Measurements from ENCODE around the gene TYR.
"Not testable (repeated sequence)": the region's sequence is repeated elsewhere in the genome, so short reads cannot be mapped to it uniquely, and the experiment has no call there.

The TYR gene

DNA sequence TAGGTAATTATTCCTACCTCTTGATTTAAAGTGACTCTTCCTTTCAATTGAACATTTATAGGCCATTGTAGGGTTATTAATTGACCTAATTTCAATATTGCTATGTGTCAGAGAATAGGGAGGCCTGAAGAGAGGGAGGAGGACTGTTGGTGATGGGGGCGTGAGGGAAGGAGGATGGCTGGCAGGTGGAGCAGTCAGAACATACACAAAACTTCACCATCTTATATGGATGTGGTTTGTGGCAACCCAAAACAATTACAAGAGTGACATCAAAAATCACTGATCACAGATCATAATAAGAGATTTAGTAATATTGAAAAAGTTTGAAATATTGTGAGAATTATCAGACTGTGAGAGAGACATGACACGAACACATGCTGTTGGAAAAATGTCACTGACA lies 95.5 kb downstream of the TYR start:
- not testable (repeated sequence) for DNase-seq

DNA sequence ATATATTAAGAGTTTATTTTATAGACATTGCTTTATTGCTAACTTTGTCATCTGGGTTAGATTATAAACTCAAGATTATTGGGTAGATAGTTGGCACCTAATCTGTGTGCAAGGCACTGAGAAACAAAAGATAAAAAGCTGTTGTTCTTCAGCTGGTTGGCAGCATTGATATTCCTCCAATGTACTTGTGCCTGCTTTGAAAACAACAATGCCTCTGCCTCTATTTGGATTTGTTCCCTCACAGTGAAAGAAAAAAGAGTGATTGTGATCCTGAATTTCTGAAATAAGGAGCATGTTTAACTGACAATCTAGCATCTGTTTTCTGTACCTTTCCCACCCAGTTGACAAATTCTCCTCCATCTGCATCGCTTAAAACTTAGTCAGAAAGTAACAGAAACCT lies 98.3 kb downstream of the TYR start:
- DNase-seq = no peak

DNA sequence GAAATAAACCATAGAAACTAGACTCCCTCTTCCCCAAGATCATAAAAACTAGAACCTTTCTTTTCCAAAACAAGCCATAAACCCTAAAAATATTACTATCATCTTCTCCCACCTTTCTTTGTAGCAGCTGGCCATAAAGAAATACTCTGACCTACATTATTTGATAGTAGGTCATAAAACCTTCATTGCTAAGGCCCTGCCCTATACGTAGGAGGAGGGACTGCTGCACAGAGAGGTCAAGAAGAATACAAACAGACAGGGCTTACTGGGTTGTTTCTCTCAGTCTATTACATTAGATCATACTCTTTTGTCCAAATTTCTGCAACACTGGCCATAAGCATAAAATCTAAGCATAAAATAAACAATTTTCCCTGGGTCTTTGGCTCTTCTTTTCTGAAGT lies 101.5 kb downstream of the TYR start:
- no peak for DNase-seq

DNA sequence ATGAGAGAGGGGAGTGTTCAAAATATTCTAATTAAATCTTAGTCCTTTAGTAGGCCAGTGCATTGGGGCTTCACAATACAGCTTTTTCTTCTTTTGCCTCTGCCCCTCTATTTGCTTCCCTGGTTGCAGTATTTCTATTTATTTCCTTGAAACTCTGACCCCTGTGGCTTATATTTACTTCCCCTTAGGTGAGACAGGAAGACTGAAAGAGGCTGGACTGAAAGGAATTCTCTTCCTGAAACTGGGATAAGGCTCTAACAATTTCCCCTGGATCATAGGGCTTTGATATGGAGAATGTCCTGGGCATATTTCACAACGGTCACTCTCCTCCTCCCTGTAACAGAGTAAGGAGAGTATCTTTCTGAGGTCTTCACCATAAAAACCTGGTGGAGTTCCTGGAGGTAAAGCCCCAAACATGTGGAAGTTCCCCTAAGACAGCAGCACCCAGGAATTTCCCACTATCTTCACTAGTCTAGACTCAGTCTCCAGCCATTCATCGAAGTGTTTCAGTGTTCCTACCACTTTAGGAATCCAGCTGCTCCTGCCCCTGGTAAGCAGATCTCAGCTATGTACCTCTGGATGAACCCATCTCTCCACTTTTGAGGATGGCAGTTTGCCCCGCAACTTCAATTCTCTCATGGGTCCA lies 103.5 kb downstream of the TYR start:
- DNase-seq = not testable (repeated sequence)

GRCh38 chr11:89286601-89287000 lies 108.9 kb downstream of the TYR start:
- DNase-seq = not testable (repeated sequence)

GRCh38 chr11:89288004-89288403 lies 110.3 kb downstream of the TYR start:
- DNase-seq = not testable (repeated sequence)

GRCh38 chr11:89293965-89294679 lies 116.4 kb downstream of the TYR start:
- DNase-seq = no peak

DNA sequence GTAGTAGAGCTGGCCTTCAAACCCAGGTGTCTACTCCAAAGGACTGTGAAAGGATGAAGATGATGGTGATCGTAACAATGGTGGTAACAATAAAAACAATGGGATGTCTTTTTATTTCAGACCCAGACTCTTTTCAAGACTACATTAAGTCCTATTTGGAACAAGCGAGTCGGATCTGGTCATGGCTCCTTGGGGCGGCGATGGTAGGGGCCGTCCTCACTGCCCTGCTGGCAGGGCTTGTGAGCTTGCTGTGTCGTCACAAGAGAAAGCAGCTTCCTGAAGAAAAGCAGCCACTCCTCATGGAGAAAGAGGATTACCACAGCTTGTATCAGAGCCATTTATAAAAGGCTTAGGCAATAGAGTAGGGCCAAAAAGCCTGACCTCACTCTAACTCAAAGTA lies 117.3 kb downstream of the TYR start:
- not testable (repeated sequence) for DNase-seq

DNA sequence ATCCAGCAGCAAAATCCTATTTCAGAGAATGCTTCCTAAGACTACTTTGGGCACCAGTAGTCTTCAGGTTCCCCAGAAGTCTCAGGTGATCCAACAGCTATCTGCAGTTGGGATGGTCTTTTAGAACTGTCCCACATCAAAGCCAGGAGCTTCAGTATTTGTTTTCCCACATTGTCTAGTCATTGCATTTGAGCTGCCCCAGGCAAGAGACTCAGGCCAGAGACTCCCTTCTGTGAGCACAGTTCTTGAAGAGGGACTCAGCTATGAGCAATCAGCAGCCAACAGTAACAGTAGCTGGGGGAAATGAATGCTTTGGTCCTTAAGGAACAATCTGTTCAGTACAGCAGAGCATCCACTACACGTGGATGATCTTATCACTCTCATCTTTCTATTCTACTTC lies 125.4 kb downstream of the TYR start:
- not testable (repeated sequence) for DNase-seq

GRCh38 chr11:89308272-89308671 lies 130.6 kb downstream of the TYR start:
- DNase-seq = not testable (repeated sequence)

DNA sequence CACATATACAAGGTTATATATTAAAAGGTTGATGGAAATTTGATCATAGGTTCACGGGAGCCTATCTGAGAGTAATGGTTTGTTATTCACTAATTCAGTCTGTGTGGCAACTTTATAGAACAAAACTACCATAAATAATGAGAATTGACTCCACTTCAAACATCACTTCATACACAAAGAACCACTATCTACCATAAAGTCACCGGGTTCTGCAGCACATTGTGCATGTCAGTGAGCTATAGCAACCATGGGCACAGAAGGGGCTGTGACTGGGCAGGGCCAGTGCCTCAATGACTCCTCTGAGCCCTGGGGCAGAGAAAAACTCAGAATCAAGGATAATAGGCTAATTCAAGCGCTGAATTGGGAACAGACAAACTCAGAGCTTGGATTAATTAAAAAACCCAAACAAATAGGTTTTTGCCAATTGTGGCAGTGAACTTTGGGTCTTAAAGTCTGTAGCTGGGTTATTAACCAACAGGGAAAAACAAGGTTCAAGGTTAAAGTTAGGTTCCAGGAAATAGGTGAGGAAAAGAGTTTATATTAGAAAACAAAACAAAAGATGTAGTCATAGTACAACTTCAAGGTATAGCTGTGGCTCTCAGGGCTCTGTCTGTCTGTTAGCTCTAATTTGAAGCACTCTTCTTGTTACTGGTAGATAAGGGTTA lies 131.8 kb downstream of the TYR start:
- not testable (repeated sequence) for DNase-seq

DNA sequence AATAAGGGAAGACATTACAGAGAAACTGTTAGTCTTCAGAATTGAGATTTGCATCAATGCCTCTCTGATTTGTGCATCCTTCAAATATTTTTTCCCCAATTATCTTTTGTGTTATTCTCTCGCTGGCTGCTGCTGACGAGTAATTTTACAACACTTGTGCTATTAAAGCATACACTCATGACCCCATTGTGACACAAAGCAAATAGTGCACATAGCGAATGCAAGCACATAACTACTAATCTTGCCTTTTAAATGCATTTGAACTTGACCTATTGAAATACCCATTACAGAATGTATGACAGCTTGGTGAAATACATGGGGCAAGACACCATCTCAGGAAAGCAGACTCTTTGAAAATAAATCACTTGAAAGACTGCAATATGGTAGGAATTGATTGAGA lies 132.9 kb downstream of the TYR start:
- DNase-seq = not testable (repeated sequence)

- no peak for DNase-seq
Measured at GRCh38 chr11:89321401-89321800, 143.7 kb downstream of the TYR start.

DNA sequence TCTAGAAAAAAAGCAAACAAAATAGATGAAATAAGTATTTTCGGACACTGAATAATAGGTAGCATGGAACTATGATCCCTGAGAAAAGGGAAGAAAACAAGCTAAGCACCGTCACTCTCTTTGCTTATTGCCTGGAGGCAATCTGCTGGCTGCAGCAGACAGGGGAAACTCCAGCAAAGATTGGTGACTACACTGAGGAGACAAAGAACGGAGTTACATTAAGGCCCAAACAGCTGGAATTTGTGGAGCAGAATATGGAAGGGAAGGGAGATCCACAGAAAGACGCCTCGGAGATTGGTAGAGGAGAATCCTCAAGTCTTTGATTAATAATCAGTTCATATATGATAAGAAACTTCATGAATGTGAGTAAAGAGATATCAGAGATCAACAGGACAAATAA lies 150.2 kb downstream of the TYR start:
- DNase-seq = no peak

- not testable (repeated sequence) for DNase-seq
Measured at GRCh38 chr11:89331940-89332339, 154.3 kb downstream of the TYR start.

GRCh38 chr11:89333704-89334103 lies 156.0 kb downstream of the TYR start:
- not testable (repeated sequence) for DNase-seq

- DNase-seq = not testable (repeated sequence)
Measured at GRCh38 chr11:89337100-89337650, 159.5 kb downstream of the TYR start.

DNA sequence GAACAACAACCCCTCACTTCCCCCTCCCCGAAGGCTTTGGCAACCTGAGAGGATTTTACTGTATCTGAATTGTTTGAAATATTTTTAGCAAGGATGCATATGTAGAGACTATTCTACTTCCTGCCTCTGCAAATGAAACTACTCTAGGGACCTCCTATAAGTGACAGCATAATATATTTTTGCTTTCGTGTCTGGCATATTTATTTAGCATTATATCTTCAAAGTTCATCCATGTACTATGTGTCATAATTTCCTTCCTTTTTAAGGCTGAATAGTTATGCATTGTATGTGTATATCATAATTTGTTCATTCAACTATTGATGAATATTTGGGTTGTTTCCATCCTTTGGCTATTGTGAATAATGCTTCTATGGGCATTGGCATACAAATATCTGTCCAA lies 160.4 kb downstream of the TYR start:
- not testable (repeated sequence) for DNase-seq

DNA sequence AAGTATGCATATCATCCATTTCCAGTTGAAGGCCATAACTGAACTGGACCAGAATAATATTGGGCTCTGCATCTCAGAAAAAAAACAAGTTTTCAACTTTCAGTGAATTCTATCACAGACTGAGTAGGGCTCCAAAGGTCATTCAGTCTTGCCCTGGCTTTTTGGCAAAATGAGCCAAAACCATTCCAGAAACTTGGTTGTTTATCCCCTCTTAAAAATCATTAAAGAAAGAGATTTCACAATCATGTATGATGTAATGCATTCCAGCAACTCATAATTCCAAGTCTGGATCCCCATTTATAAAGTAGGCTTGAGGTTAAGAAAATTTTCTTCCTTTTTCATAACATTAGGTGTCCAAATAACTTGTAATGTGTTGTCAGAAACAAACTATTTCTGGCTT lies 162.8 kb downstream of the TYR start:
- not testable (repeated sequence) for DNase-seq

DNA sequence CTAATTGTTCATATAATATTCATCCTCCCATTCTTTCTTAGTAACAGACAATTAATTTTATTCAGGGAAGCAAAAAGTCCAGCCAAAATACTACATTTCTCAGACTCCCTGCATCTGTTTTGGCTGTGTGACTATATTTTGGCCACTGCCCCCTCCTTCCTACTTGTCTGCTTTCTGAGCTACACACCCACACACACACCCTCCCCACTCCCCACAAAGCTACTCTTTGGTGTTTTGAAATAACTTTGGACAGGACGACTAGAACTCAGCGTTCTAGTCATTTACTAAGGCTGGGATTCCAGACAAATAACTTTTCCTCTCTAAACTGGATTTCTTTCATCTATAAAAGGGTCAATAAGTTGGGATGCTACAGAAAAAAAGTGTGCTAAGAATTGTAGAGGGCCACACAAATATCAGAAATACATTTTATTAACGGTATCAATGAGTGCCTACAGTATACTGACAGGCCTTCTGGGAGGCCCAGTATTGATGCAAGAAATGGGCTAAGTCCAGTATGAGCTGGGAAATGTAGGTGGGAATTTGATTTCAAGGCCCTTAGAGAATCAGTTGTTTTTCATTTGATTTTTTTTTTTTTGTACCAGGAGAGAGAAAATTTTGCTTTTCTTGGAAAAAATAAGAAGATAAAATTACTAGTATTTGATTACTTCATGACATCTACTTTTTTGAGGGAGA lies 165.4 kb downstream of the TYR start:
- DNase-seq = not testable (repeated sequence)

Data from CD4-positive, alpha-beta T cell treated with Interleukin-10 for 1 hour (primary cell).